GM21723 (cell line): Measurements from ENCODE around the gene HUWE1.
"Not testable (repeated sequence)": the region's sequence is repeated elsewhere in the genome, so short reads cannot be mapped to it uniquely, and the experiment has no call there.

Source experiments
- ATAC-seq: cut with Tn5 transposase; IDR thresholded peaks from one replicate; pipeline ENCODE4 v1.9.1; 2021; ENCODE audit warnings: mild to moderate bottlenecking, moderate library complexity; ENCODE audit not compliant: unreplicated experiment

HUWE1 gene

GRCh38 chrX:53538781-53539180 lies 147.7 kb downstream of the HUWE1 start:
- no peak for ATAC-seq

GRCh38 chrX:53531255-53531966 lies 155.1 kb downstream of the HUWE1 start:
- ATAC-seq: not testable (repeated sequence)

- ATAC-seq: no peak
Measured at GRCh38 chrX:53526999-53527398, 159.5 kb downstream of the HUWE1 start.

DNA sequence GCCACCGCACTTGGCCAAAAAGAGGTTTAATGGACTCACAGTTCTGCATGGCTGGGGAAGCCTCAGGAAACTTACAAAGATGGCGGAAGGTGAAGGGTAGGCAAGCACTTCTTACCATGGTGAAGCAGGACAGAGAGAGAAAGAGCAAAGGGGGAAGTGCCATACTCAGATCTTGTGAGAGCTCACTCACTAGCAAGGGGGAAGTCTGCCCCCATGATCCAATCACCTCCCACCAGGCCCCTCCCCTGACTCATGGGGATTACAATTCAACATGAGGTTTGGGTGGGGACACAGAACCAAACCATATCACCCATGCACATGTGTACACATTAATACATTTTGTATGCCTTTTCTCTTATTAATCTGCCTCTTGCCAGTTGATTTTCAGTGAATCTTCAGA lies 175.2 kb downstream of the HUWE1 start:
- ATAC-seq: no peak

DNA sequence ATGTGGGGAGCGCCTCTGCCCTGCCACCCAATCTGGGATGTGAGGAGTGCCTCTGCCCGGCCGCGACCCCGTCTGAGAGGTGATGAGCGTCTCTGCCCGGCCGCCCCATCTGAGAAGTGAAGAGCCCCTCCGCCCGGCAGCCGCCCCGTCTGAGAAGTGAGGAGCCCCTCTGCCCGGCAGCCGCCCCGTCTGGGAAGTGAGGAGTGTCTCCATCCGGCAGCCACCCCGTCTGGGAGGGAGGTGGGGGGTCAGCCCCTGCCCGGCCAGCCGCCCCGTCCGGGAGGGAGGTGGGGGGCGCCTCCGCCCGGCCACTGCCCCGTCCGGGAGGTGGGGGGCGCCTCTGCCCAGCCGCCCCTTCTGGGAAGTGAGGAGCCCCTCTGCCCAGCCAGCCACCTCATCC lies 182.5 kb downstream of the HUWE1 start:
- not testable (repeated sequence) for ATAC-seq

DNA sequence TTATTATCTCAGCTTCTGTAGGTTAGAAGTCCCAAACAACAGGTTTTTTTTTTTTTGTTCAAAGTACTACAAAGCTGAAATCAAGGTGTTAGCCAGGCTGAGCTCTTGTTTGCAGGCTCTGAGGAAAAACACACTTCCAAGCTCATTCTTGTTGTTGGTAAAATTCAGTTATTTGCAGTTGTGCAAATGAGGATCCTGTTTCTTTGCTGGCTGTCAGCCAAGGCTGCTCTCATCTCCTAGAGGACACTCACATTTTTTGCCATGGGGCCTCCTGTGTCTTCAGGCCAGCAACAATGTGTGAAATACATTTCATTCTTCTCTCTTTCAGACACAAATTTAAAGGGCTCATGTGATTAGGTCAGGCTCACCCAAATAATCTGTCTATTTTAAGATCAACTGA lies 192.1 kb downstream of the HUWE1 start:
- ATAC-seq: no peak

GRCh38 chrX:53486285-53486684 lies 200.2 kb downstream of the HUWE1 start:
- ATAC-seq: no peak

- no peak for ATAC-seq
Measured at GRCh38 chrX:53483838-53484405, 202.6 kb downstream of the HUWE1 start.

GRCh38 chrX:53483416-53483815 lies 203.1 kb downstream of the HUWE1 start:
- no peak for ATAC-seq
